PC-3 (cell line): ENCODE data around the gene SHLD1.

Experiments
- EZH2 ChIP-seq: fragments of 300-600 bp; sonication (generic); IDR thresholded peaks from one replicate; pipeline ENCODE4 v1.6.1; 2017; ENCODE audit warnings: antibody characterized with exemption, mild to moderate bottlenecking, low read length; ENCODE audit not compliant: unreplicated experiment
- TF ChIP-seq, protein P1 (sequence below): fragments of 300-600 bp; sonication (generic); conservative IDR thresholded peaks from 2 replicates; pipeline ENCODE4 v1.5.1; 2017; ENCODE audit warnings: antibody characterized with exemption, low read depth, mild to moderate bottlenecking, low read length

DNA sequence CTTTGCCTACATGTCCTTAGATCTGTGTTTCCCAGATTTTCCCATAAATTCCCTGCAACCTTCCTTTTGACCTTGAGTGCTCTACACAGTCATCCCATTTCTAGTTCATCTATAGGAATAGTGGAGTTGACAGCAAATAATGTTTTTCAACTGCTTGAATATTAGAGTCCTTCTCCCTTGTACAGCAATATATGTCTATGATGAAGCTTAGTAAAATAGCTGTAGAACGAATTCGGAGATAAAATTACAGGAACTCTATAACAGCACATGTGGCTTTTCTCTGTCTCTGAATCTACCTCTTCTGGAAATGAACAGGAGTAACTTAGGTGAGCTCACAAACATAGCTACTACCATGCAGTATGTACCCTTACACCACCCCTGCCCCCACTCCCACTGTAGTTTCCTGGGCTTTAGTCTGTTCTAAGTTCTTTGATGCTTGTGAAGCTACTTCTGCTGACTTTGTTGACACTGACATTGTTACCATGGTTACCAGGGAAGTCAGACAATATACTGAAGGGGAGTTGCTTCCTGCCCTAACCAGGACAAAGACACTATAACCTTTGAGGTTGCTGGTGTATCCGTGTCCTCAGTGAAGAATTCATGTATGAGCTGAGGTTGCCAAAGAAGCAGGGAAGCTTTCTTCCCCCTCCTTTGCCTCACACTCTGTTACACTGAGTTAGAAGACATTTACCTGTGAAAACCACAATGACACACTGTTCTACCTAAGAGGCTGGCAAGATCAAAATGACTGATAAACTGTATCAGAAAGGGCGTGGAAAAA, 35.8 kb upstream of the SHLD1 start:
- TF ChIP-seq, protein P1, sequence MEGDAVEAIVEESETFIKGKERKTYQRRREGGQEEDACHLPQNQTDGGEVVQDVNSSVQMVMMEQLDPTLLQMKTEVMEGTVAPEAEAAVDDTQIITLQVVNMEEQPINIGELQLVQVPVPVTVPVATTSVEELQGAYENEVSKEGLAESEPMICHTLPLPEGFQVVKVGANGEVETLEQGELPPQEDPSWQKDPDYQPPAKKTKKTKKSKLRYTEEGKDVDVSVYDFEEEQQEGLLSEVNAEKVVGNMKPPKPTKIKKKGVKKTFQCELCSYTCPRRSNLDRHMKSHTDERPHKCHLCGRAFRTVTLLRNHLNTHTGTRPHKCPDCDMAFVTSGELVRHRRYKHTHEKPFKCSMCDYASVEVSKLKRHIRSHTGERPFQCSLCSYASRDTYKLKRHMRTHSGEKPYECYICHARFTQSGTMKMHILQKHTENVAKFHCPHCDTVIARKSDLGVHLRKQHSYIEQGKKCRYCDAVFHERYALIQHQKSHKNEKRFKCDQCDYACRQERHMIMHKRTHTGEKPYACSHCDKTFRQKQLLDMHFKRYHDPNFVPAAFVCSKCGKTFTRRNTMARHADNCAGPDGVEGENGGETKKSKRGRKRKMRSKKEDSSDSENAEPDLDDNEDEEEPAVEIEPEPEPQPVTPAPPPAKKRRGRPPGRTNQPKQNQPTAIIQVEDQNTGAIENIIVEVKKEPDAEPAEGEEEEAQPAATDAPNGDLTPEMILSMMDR, result no peak
- no peak for TF ChIP-seq EZH2
